Neural progenitor cell (in vitro differentiated cells): Measurements from ENCODE around the gene CHTOP.

ENCODE experiments used
- CTCF ChIP-seq: fragments of 200-600 bp; sonication (generic); IDR thresholded peaks from 2 replicates; pipeline ENCODE4 v1.5.1; 2017; ENCODE audit warnings: antibody characterized with exemption, mild to moderate bottlenecking
- EZH2 ChIP-seq: fragments of 200-600 bp; sonication (generic); IDR thresholded peaks from 2 replicates; pipeline ENCODE4 v1.6.1; 2017; ENCODE audit warnings: antibody characterized with exemption, mild to moderate bottlenecking, moderate library complexity

- TF ChIP-seq CTCF (no peak), EZH2 (no peak)
Observed at GRCh38 chr1:153635872-153636271, 2.0 kb downstream of the CHTOP start.
